Spleen (tissue), 11 donors: ENCODE measurements around the gene PHF21A. TPM values are rescaled to one million over a fixed set of nuclear protein-coding genes. Genes with fewer than 3 reads are reported as not detected.

Experiments used
- DNase-seq: peaks from one replicate; pipeline ENCODE4 v3.0.0-alpha.2; 2020
- H3K27ac ChIP-seq, 8 donors: fragments of 200-600 bp; sonication (generic) in 7 of 8; 1 replicate in 4 of 8; 2 replicates in 4 of 8; pipeline versions ENCODE4 v1.5.0 to v1.8.0; 2016 to 2021; ENCODE audit warnings: inconsistent platforms in 4 of 8, mild to moderate bottlenecking in 4 of 8, moderate library complexity in 1 of 8
- H3K27me3 ChIP-seq, 7 donors: fragments of 200-600 bp; sonication (generic) in 6 of 7; replicated peaks in 1 of 7; 1 replicate in 4 of 7; 2 replicates in 3 of 7; pipeline versions ENCODE4 v1.5.0 to v1.8.0; 2016 to 2021; ENCODE audit warnings: inconsistent platforms in 3 of 7, mild to moderate bottlenecking in 1 of 7
- H3K36me3 ChIP-seq, 6 donors: fragments of 200-600 bp; sonication (generic) in 5 of 6; 1 replicate in 4 of 6; 2 replicates in 2 of 6; pipeline versions ENCODE4 v1.5.0 to v1.8.0; 2016 to 2021; ENCODE audit warnings: inconsistent platforms in 2 of 6
- H3K4me1 ChIP-seq, 6 donors: fragments of 200-600 bp; sonication (generic) in 5 of 6; 1 replicate in 3 of 6; 2 replicates in 3 of 6; pipeline versions ENCODE4 v1.5.0 to v1.8.0; 2016 to 2021; ENCODE audit warnings: inconsistent platforms in 3 of 6
- H3K4me3 ChIP-seq, 8 donors: fragments of 200-600 bp; sonication (generic) in 7 of 8; 1 replicate in 4 of 8; 2 replicates in 4 of 8; pipeline versions ENCODE4 v1.5.0 to v1.8.0; 2016 to 2021; ENCODE audit warnings: inconsistent platforms in 4 of 8, mild to moderate bottlenecking in 4 of 8, moderate library complexity in 2 of 8
- H3K9me3 ChIP-seq, 8 donors: fragments of 200-600 bp; sonication (generic) in 7 of 8; 1 replicate in 4 of 8; 2 replicates in 4 of 8; pipeline versions ENCODE4 v1.5.0 to v1.8.0; 2016 to 2021; ENCODE audit warnings: inconsistent platforms in 4 of 8
- CTCF ChIP-seq, 11 experiments: fragments of 200-600 bp in 7 of 11; fragments of 450-650 bp in 4 of 11; sonication (generic) in 4 of 11; IDR thresholded peaks in 8 of 11; conservative IDR thresholded peaks in 3 of 11; 1 replicate in 7 of 11; 2 replicates in 4 of 11; pipeline versions ENCODE4 v1.4.0 to v1.8.0; 2016 to 2021; ENCODE audit warnings: antibody characterized with exemption in 11 of 11, inconsistent platforms in 4 of 11, mild to moderate bottlenecking in 1 of 11
- POLR2A ChIP-seq, 3 donors: fragments of 450-650 bp; IDR thresholded peaks; one replicate each; pipeline ENCODE4 v1.5.1; 2017; ENCODE audit warnings: antibody characterized with exemption in 3 of 3, mild to moderate bottlenecking in 1 of 3
- POLR2AphosphoS5 ChIP-seq, 3 donors: sonication (generic); formaldehyde crosslinking; IDR thresholded peaks; one replicate each; pipeline ENCODE4 v1.5.1; 2017; ENCODE audit warnings: antibody characterized with exemption in 3 of 3
- WGBS, 5 donors: extraction: QIAGEN DNeasy Blood & Tissue Kit in 3 of 5; methylation state at CpG; one replicate each; pipeline versions ENCODE4 v1.1.5 to v1.1.7; 2013 to 2018; 5-methylcytosine and 5-hydroxymethylcytosine counted together
- intact Hi-C: fragments of 100-400 bp; cut with DNase I; formaldehyde crosslinking; loops from one replicate; pipeline ENCODE4 v1.15.0; 2023; ENCODE audit warnings: low total_unique reads
- polyA plus RNA-seq, 3 donors: library from polyadenylated mRNA; stranded (reverse); fragments of 200-250 nt; gene quantifications; one replicate each; pipeline ENCODE4 v1.2.1, GENCODE V29; 2013
- total RNA-seq, 7 donors: library from RNA; depleted of rRNA in 3 of 7; stranded (reverse); fragments of >200 nt in 3 of 7; fragmentation: NEBNext Ultra II Directional in 4 of 7; extraction: Animal tissue kit (Norgen Biotek cat#: 25700) in 4 of 7; gene quantifications; one replicate each; pipeline versions ENCODE4 v1.1.0 to v1.2.1, GENCODE V29; 2016 to 2021
- donor health status: healthy with polysubstance abuse.
- donor health status: DM: no; HTN: no; CAD: no; lungs with moderate emphysema.
- donor health status: DM: no; HTN: no; CAD: no.
- donor health status: Bipolar disorder and iron deficiency.
- donor health status: healthy.
- donor health status: DM: no; HTN: no; CAD: no.
- donor health status: DM: yes; HTN: yes; CAD: no.

The PHF21A gene
- total and polyA plus RNA-seq, 10 donors = 9.2 to 110 (median 79.7) TPM

- no peak overlapping the region for H3K27ac ChIP-seq
- H3K36me3 ChIP-seq = peaks cover 4 to 100% (median 51%) of the 10 kb centered on the region in 6 donors
- H3K9me3 ChIP-seq = no peaks in the 10 kb centered on the region
- no peaks in the 10 kb centered on the region for H3K27me3 ChIP-seq
- 89 to 100% (median 95%) methylated on average over 1 of the region's 1 CpG for WGBS, 5 donors
- no peaks in the 10 kb centered on the region for H3K4me1 ChIP-seq
- TF ChIP-seq POLR2A (IDR thresholded peaks at IDR 0.05) (no peak), POLR2AphosphoS5 (IDR thresholded peaks at IDR 0.05) (no peak), CTCF (IDR thresholded peaks at IDR 0.05 in 8 of 11, conservative IDR thresholded peaks at IDR 0.05 in 3 of 11) (no peak)
- no peak overlapping the region for H3K4me3 ChIP-seq
- intact Hi-C loops = no loop called here
- no peak for DNase-seq
These were observed 146.4 kb downstream of the PHF21A start for GRCh38 chr11:45974806-45975205.

GRCh38 chr11:45973601-45974000, 147.7 kb downstream of the PHF21A start:
- Histone ChIP-seq H3K36me3 (peaks cover 0 to 100% (median 51%) of the 10 kb centered on the region in 6 donors), H3K4me3 (no peak overlapping the region), H3K9me3 (no peaks in the 10 kb centered on the region), H3K27me3 (no peaks in the 10 kb centered on the region), H3K27ac (no peak overlapping the region), H3K4me1 (no peaks in the 10 kb centered on the region)
- WGBS, 5 donors = 76 to 90% (median 88%) methylated on average over 4 of the region's 4 CpGs
- intact Hi-C loops = no loop called here
- DNase-seq = no peak
- TF ChIP-seq CTCF (IDR thresholded peaks at IDR 0.05 in 8 of 11, conservative IDR thresholded peaks at IDR 0.05 in 3 of 11) (no peak), POLR2AphosphoS5 (IDR thresholded peaks at IDR 0.05) (no peak), POLR2A (IDR thresholded peaks at IDR 0.05) (no peak)

- Histone ChIP-seq H3K27me3 (no peaks in the 10 kb centered on the region), H3K27ac (no peak overlapping the region), H3K36me3 (peaks cover 0 to 100% (median 60%) of the 10 kb centered on the region in 6 donors), H3K4me1 (peaks cover 0 to 7% (median 0%) of the 10 kb centered on the region in 6 donors), H3K4me3 (no peak overlapping the region), H3K9me3 (no peaks in the 10 kb centered on the region)
- no peak for DNase-seq
- intact Hi-C loops = loop anchor here (10.0 kb wide), 1 partner anchor 346 kb away; no protein-coding TSS in a partner anchor
- TF ChIP-seq POLR2A (IDR thresholded peaks at IDR 0.05) (no peak), POLR2AphosphoS5 (IDR thresholded peaks at IDR 0.05) (no peak), CTCF (IDR thresholded peaks at IDR 0.05 in 8 of 11, conservative IDR thresholded peaks at IDR 0.05 in 3 of 11) (no peak)
- WGBS, 5 donors = 95 to 100% (median 100%) methylated on average over 2 of the region's 2 CpGs
These were observed 152.4 kb downstream of the PHF21A start for GRCh38 chr11:45968901-45969300.

GRCh38 chr11:45967506-45967905, 153.7 kb downstream of the PHF21A start:
- TF ChIP-seq CTCF (IDR thresholded peaks at IDR 0.05 in 8 of 11, conservative IDR thresholded peaks at IDR 0.05 in 3 of 11) (no peak), POLR2A (IDR thresholded peaks at IDR 0.05) (no peak), POLR2AphosphoS5 (IDR thresholded peaks at IDR 0.05) (no peak)
- Histone ChIP-seq H3K36me3 (peaks cover 0 to 100% (median 59%) of the 10 kb centered on the region in 6 donors), H3K4me3 (no peak overlapping the region), H3K4me1 (peaks cover 0 to 7% (median 0%) of the 10 kb centered on the region in 6 donors), H3K9me3 (no peaks in the 10 kb centered on the region), H3K27ac (no peak overlapping the region), H3K27me3 (no peaks in the 10 kb centered on the region)
- DNase-seq = no peak
- intact Hi-C loops = loop anchor here (10.0 kb wide), 1 partner anchor 347 kb away; no protein-coding TSS in a partner anchor
- 86 to 100% (median 90%) methylated on average over 2 of the region's 2 CpGs for WGBS, 5 donors
